Activated B cell treated with CpG ODN at 0.5 μM for 24 hours (primary cell): ENCODE results near the gene CLK4. TPM values are rescaled to one million over a fixed set of nuclear protein-coding genes. Genes with fewer than 3 reads are reported as not detected.

ENCODE experiments used
- ATAC-seq: fragments of 200-7000 bp; cut with Tn5 transposase; one replicate; pipeline ENCODE4 v1.10.0; 2021; ENCODE audit warnings: low read depth, mild to moderate bottlenecking, moderate library complexity
- CTCF ChIA-PET: fragments of 350-600 bp; sonication (Branson Sonifier 250); formaldehyde crosslinking; loops from one replicate; lab custom pipeline; 2021; ENCODE audit warnings: antibody characterized with exemption; lab: Charles Lee
- POLR2A ChIA-PET: fragments of 350-600 bp; sonication (Branson Sonifier 250); formaldehyde crosslinking; loops from one replicate; lab custom pipeline; 2021; ENCODE audit warnings: antibody characterized with exemption; lab: Charles Lee
- DNase-seq: peaks from one replicate; pipeline ENCODE4 v3.0.0; 2022
- H3K27ac Mint-ChIP-seq: one replicate; pipeline ENCODE4 v1.8.0; 2020; ENCODE audit warnings: mixed read lengths
- H3K27me3 Mint-ChIP-seq: one replicate; pipeline ENCODE4 v1.8.0; 2021; ENCODE audit warnings: mixed read lengths
- H3K36me3 Mint-ChIP-seq: one replicate; pipeline ENCODE4 v1.8.0; 2021; ENCODE audit warnings: low read depth, mixed read lengths
- H3K4me1 Mint-ChIP-seq: one replicate; pipeline ENCODE4 v1.8.0; 2021; ENCODE audit warnings: mixed read lengths
- H3K4me3 Mint-ChIP-seq: one replicate; pipeline ENCODE4 v1.8.0; 2020; ENCODE audit warnings: mild to moderate bottlenecking, mixed read lengths
- H3K9me3 Mint-ChIP-seq: one replicate; pipeline ENCODE4 v1.8.0; 2020; ENCODE audit warnings: mixed read lengths
- CTCF ChIP-seq: fragments of 200-600 bp; IDR thresholded peaks from one replicate; pipeline ENCODE4 v1.8.0; 2022; ENCODE audit warnings: antibody characterized with exemption, mild to moderate bottlenecking
- intact Hi-C: fragments of 100-400 bp; cut with micrococcal nuclease; formaldehyde crosslinking; loops from one replicate; pipeline ENCODE4 v1.15.1; 2024
- total RNA-seq: library from RNA; stranded (reverse); gene quantifications from 2 replicates; pipeline ENCODE4 v1.2.3, GENCODE V29; 2022

The CLK4 gene
- total RNA-seq, 1 donor from 2014 or later: 65.3 TPM

- intact Hi-C loops: no loop called here
- Mint-ChIP-seq H3K27me3 (peaks cover 6% of the 10 kb centered on the region), H3K36me3 (no peaks in the 10 kb centered on the region), H3K27ac (no peak overlapping the region), H3K4me3 (no peak overlapping the region), H3K9me3 (no peaks in the 10 kb centered on the region), H3K4me1 (no peaks in the 10 kb centered on the region)
- DNase-seq (no peak), ATAC-seq (no peak)
- no peak for TF ChIP-seq CTCF
- ChIA-PET POLR2A (no interaction called here), CTCF (no interaction called here)
Observed at GRCh38 chr5:178664141-178664540, 37.3 kb upstream of the CLK4 start.

GRCh38 chr5:178662541-178662860 is 35.7 kb upstream of the CLK4 start:
- no peaks in the 10 kb centered on the region for H3K4me1 Mint-ChIP-seq
- H3K27ac Mint-ChIP-seq: no peak overlapping the region
- H3K27me3 Mint-ChIP-seq: peaks cover 10% of the 10 kb centered on the region
- DNase-seq (no peak), ATAC-seq (no peak)
- H3K36me3 Mint-ChIP-seq: no peaks in the 10 kb centered on the region
- TF ChIP-seq CTCF: no peak
- intact Hi-C loops: no loop called here
- ChIA-PET POLR2A (no interaction called here), CTCF (no interaction called here)
- no peaks in the 10 kb centered on the region for H3K9me3 Mint-ChIP-seq
- no peak overlapping the region for H3K4me3 Mint-ChIP-seq

GRCh38 chr5:178661836-178662540 is 35.1 kb upstream of the CLK4 start:
- H3K27me3 Mint-ChIP-seq: peaks cover 11% of the 10 kb centered on the region
- no peak overlapping the region for H3K27ac Mint-ChIP-seq
- no peaks in the 10 kb centered on the region for H3K4me1 Mint-ChIP-seq
- CTCF ChIA-PET: no interaction called here
- no peaks in the 10 kb centered on the region for H3K9me3 Mint-ChIP-seq
- intact Hi-C loops: no loop called here
- no peak for ATAC-seq
- no peak for DNase-seq
- H3K36me3 Mint-ChIP-seq: no peaks in the 10 kb centered on the region
- no peak overlapping the region for H3K4me3 Mint-ChIP-seq
- POLR2A ChIA-PET: no interaction called here
- TF ChIP-seq CTCF: no peak

GRCh38 chr5:178651046-178651810 is 24.4 kb upstream of the CLK4 start:
- Mint-ChIP-seq H3K36me3 (no peaks in the 10 kb centered on the region), H3K9me3 (peaks cover 3% of the 10 kb centered on the region), H3K27ac (no peak overlapping the region), H3K4me1 (no peaks in the 10 kb centered on the region), H3K27me3 (peaks cover 3% of the 10 kb centered on the region), H3K4me3 (no peak overlapping the region)
- ChIA-PET POLR2A (interaction anchor here (1.4 kb wide), 1 partner anchor 14 kb away, joined by 3 read pairs; no protein-coding TSS in a partner anchor), CTCF (no interaction called here)
- no peak for TF ChIP-seq CTCF
- DNase-seq (no peak), ATAC-seq (no peak)
- intact Hi-C loops: no loop called here

GRCh38 chr5:178650214-178650613 is 23.4 kb upstream of the CLK4 start:
- H3K36me3 Mint-ChIP-seq: no peaks in the 10 kb centered on the region
- DNase-seq (no peak), ATAC-seq (no peak)
- H3K4me1 Mint-ChIP-seq: no peaks in the 10 kb centered on the region
- peaks cover 2% of the 10 kb centered on the region for H3K27me3 Mint-ChIP-seq
- H3K9me3 Mint-ChIP-seq: peaks cover 3% of the 10 kb centered on the region
- TF ChIP-seq CTCF: no peak
- ChIA-PET CTCF (no interaction called here), POLR2A (interaction anchor here (1.4 kb wide), 1 partner anchor 12 kb away, joined by 3 read pairs; no protein-coding TSS in a partner anchor)
- no peak overlapping the region for H3K4me3 Mint-ChIP-seq
- H3K27ac Mint-ChIP-seq: no peak overlapping the region
- intact Hi-C loops: no loop called here
